Astrocyte (in vitro differentiated cells and primary cell): ENCODE data around the gene KIF15. TPM values are rescaled to one million over a fixed set of nuclear protein-coding genes. Genes with fewer than 3 reads are reported as not detected.

Experiments
- DNase-seq: peaks from one replicate; pipeline ENCODE4 v3.0.0-alpha.2; 2010; ENCODE audit warnings: low read depth
- FAIRE-seq: peaks from 2 replicates; lab custom pipeline; 2011; peaks lifted over from hg19 to GRCh38; lab: Jason Lieb, UNC
- H2AFZ ChIP-seq: 2 replicates; pipeline ENCODE4 v1.6.0; 2012; ENCODE audit warnings: low read depth, low read length, inconsistent platforms
- H3K27ac ChIP-seq: 2 replicates; pipeline ENCODE4 v1.5.1; 2011; ENCODE audit warnings: low read depth, low read length, inconsistent platforms
- H3K27me3 ChIP-seq: 2 replicates; pipeline ENCODE4 v1.6.0; 2011; ENCODE audit warnings: low read length, inconsistent platforms; ENCODE audit not compliant: insufficient read depth
- H3K36me3 ChIP-seq: 2 replicates; pipeline ENCODE4 v1.5.1; 2011; ENCODE audit warnings: low read length, inconsistent platforms; ENCODE audit not compliant: insufficient read depth
- H3K4me1 ChIP-seq: 2 replicates; pipeline ENCODE4 v1.5.1; 2011; ENCODE audit warnings: low read length, inconsistent platforms; ENCODE audit not compliant: insufficient read depth
- H3K4me2 ChIP-seq: 2 replicates; pipeline ENCODE4 v1.6.0; 2012; ENCODE audit warnings: low read length, inconsistent platforms
- H3K4me3 ChIP-seq: 2 replicates; pipeline ENCODE4 v1.5.1; 2011; ENCODE audit warnings: low read depth, mild to moderate bottlenecking, low read length, inconsistent platforms; ENCODE audit not compliant: insufficient read depth
- H3K79me2 ChIP-seq: 2 replicates; pipeline ENCODE4 v1.6.0; 2012; ENCODE audit warnings: mild to moderate bottlenecking, low read length, inconsistent platforms; ENCODE audit not compliant: insufficient read depth
- H3K9ac ChIP-seq: 2 replicates; pipeline ENCODE4 v1.6.0; 2012; ENCODE audit warnings: mild to moderate bottlenecking, low read length, inconsistent platforms
- H3K9me3 ChIP-seq: 2 replicates; pipeline ENCODE4 v1.5.1; 2012; ENCODE audit warnings: low read depth, mild to moderate bottlenecking, low read length, inconsistent platforms; ENCODE audit not compliant: insufficient read depth
- H4K20me1 ChIP-seq: 2 replicates; pipeline ENCODE4 v1.6.0; 2012; ENCODE audit warnings: low read length, inconsistent platforms; ENCODE audit not compliant: insufficient read depth
- H3K27ac Mint-ChIP-seq: one replicate; pipeline ENCODE4 v1.8.0; 2021; ENCODE audit warnings: mild to moderate bottlenecking, mixed read lengths; ENCODE audit not compliant: unreplicated experiment
- H3K27me3 Mint-ChIP-seq: one replicate; pipeline ENCODE4 v1.8.0; 2021; ENCODE audit warnings: low read depth, mixed read lengths; ENCODE audit not compliant: unreplicated experiment
- H3K36me3 Mint-ChIP-seq: one replicate; pipeline ENCODE4 v1.8.0; 2021; ENCODE audit warnings: low read depth, mixed read lengths; ENCODE audit not compliant: unreplicated experiment
- H3K4me1 Mint-ChIP-seq: one replicate; pipeline ENCODE4 v1.8.0; 2021; ENCODE audit warnings: low read depth, mixed read lengths; ENCODE audit not compliant: unreplicated experiment
- H3K4me3 Mint-ChIP-seq: one replicate; pipeline ENCODE4 v1.8.0; 2021; ENCODE audit warnings: mild to moderate bottlenecking, moderate library complexity, mixed read lengths; ENCODE audit not compliant: unreplicated experiment
- H3K9me3 Mint-ChIP-seq: one replicate; pipeline ENCODE4 v1.8.0; 2021; ENCODE audit warnings: mild to moderate bottlenecking, mixed read lengths; ENCODE audit not compliant: unreplicated experiment
- CTCF ChIP-seq: IDR thresholded peaks from 2 replicates; pipeline ENCODE4 v1.5.1; 2011; ENCODE audit warnings: low read depth, mild to moderate bottlenecking, inconsistent platforms, low read length, moderate library complexity; ENCODE audit not compliant: insufficient read depth
- EZH2 ChIP-seq: IDR thresholded peaks from 2 replicates; pipeline ENCODE4 v1.6.1; 2012; ENCODE audit warnings: mild to moderate bottlenecking, low read length, inconsistent platforms; ENCODE audit not compliant: insufficient read depth
- total RNA-seq: library from RNA; stranded (reverse); gene quantifications from 2 replicates; pipeline ENCODE4 v1.2.1, GENCODE V29; 2021

Gene KIF15
- total RNA-seq, 1 donor from 2014 or later: 1.5 TPM

GRCh38 chr3:44860117-44860516 is 98.5 kb downstream of the KIF15 start:
- no peak for TF ChIP-seq CTCF
- TF ChIP-seq EZH2: no peak
- peaks cover 2% of the 10 kb centered on the region for H3K4me1 Mint-ChIP-seq
- Histone ChIP-seq H3K4me2 (no peak overlapping the region), H3K27me3 (no peaks in the 10 kb centered on the region), H3K4me3 (no peak overlapping the region), H3K27ac (no peak overlapping the region), H4K20me1 (no peaks in the 10 kb centered on the region), H3K9me3 (no peaks in the 10 kb centered on the region), H3K36me3 (no peaks in the 10 kb centered on the region), H3K79me2 (peaks cover 6% of the 10 kb centered on the region), H3K9ac (no peak overlapping the region), H3K4me1 (peaks cover 8% of the 10 kb centered on the region), H2AFZ (no peak overlapping the region)
- H3K27ac Mint-ChIP-seq: no peak overlapping the region
- H3K36me3 Mint-ChIP-seq: peaks cover 6% of the 10 kb centered on the region
- DNase-seq (no peak), FAIRE-seq (no peak)
- H3K4me3 Mint-ChIP-seq: no peak overlapping the region
- no peaks in the 10 kb centered on the region for H3K27me3 Mint-ChIP-seq
- peaks cover 1% of the 10 kb centered on the region for H3K9me3 Mint-ChIP-seq

GRCh38 chr3:44861412-44862225 is 100.0 kb downstream of the KIF15 start, which contains the start of gene TMEM42:
Gene TMEM42, plus strand, starts transcription at chr3:44861912. Its CDS starts 13 bp downstream, at chr3:44861925.
- no peaks in the 10 kb centered on the region for H3K27me3 ChIP-seq
- peaks cover 12% of the 10 kb centered on the region for H3K36me3 Mint-ChIP-seq
- peak within 1 kb of the TSS; percentile 97 for H3K4me2 ChIP-seq
- TF ChIP-seq EZH2 (no peak), CTCF (peak; percentile 7)
- DNase-seq (peak; percentile 85), FAIRE-seq (no peak)
- H3K4me3 Mint-ChIP-seq: peak within 1 kb of the TSS; percentile 88
- H3K4me1 ChIP-seq: peaks cover 8% of the 10 kb centered on the region
- H3K36me3 ChIP-seq: no peaks in the 10 kb centered on the region
- peaks cover 2% of the 10 kb centered on the region for H3K4me1 Mint-ChIP-seq
- peak within 1 kb of the TSS; percentile 84 for H2AFZ ChIP-seq
- H3K27me3 Mint-ChIP-seq: no peaks in the 10 kb centered on the region
- no peaks in the 10 kb centered on the region for H3K9me3 ChIP-seq
- H3K9me3 Mint-ChIP-seq: peaks cover 1% of the 10 kb centered on the region
- H3K9ac ChIP-seq: peak within 1 kb of the TSS; percentile 90
- no peaks in the 10 kb centered on the region for H4K20me1 ChIP-seq
- peaks cover 6% of the 10 kb centered on the region for H3K79me2 ChIP-seq
- H3K27ac ChIP-seq: peak within 1 kb of the TSS; percentile 89
- H3K4me3 ChIP-seq: peak within 1 kb of the TSS; percentile 75
- H3K27ac Mint-ChIP-seq: peak within 1 kb of the TSS; percentile 87

GRCh38 chr3:44862226-44862637 is 100.6 kb downstream of the KIF15 start:
- H3K4me1 ChIP-seq: peaks cover 8% of the 10 kb centered on the region
- peak; percentile 32 for DNase-seq
- Mint-ChIP-seq H3K9me3 (peaks cover 1% of the 10 kb centered on the region), H3K36me3 (peaks cover 17% of the 10 kb centered on the region), H3K4me3 (peak overlapping the region; percentile 88), H3K4me1 (peaks cover 2% of the 10 kb centered on the region), H3K27me3 (no peaks in the 10 kb centered on the region), H3K27ac (peak overlapping the region; percentile 77)
- peak overlapping the region; percentile 75 for H3K4me3 ChIP-seq
- no peaks in the 10 kb centered on the region for H3K9me3 ChIP-seq
- H3K27ac ChIP-seq: peak overlapping the region; percentile 89
- peak overlapping the region; percentile 84 for H2AFZ ChIP-seq
- peak overlapping the region; percentile 90 for H3K9ac ChIP-seq
- FAIRE-seq: no peak
- H3K4me2 ChIP-seq: peak overlapping the region; percentile 97
- H3K27me3 ChIP-seq: no peaks in the 10 kb centered on the region
- H3K79me2 ChIP-seq: peaks cover 6% of the 10 kb centered on the region
- peaks cover 2% of the 10 kb centered on the region for H3K36me3 ChIP-seq
- TF ChIP-seq EZH2 (no peak), CTCF (no peak)
- H4K20me1 ChIP-seq: no peaks in the 10 kb centered on the region
